Suprapubic skin (tissue), 4 donors: ENCODE data around the gene SPRY4. TPM values are rescaled to one million over a fixed set of nuclear protein-coding genes. Genes with fewer than 3 reads are reported as not detected.

ENCODE experiments used
- DNase-seq, 2 donors: peaks; one replicate each; pipeline ENCODE4 v3.0.0-alpha.2; 2019; ENCODE audit warnings: low spot score in 2 of 2
- H3K27ac ChIP-seq: fragments of 200-600 bp; sonication (generic); one replicate; pipeline ENCODE4 v1.5.1; 2019
- H3K27me3 ChIP-seq: fragments of 200-600 bp; sonication (generic); one replicate; pipeline ENCODE4 v1.5.1; 2019
- H3K36me3 ChIP-seq: fragments of 200-600 bp; sonication (generic); one replicate; pipeline ENCODE4 v1.5.1; 2019
- H3K4me1 ChIP-seq: fragments of 200-600 bp; sonication (generic); one replicate; pipeline ENCODE4 v1.5.1; 2019
- H3K4me3 ChIP-seq: fragments of 200-600 bp; sonication (generic); one replicate; pipeline ENCODE4 v1.5.1; 2019; ENCODE audit warnings: mild to moderate bottlenecking
- H3K9me3 ChIP-seq: fragments of 200-600 bp; sonication (generic); one replicate; pipeline ENCODE4 v1.5.1; 2019
- CTCF ChIP-seq, 2 donors: fragments of 200-600 bp in 1 of 2; fragments of 450-650 bp in 1 of 2; sonication (generic) in 1 of 2; IDR thresholded peaks; one replicate each; pipeline ENCODE4 v1.5.1; 2016 to 2019; ENCODE audit warnings: antibody characterized with exemption in 2 of 2, mild to moderate bottlenecking in 1 of 2, moderate library complexity in 1 of 2
- EP300 ChIP-seq: sonication (generic); formaldehyde crosslinking; IDR thresholded peaks from one replicate; pipeline ENCODE4 v1.6.1; 2017; ENCODE audit warnings: antibody characterized with exemption
- POLR2A ChIP-seq, 2 donors: fragments of 450-650 bp; IDR thresholded peaks; one replicate each; pipeline ENCODE4 v1.6.1; 2017; ENCODE audit warnings: antibody characterized with exemption in 2 of 2, mild to moderate bottlenecking in 2 of 2, moderate library complexity in 2 of 2
- POLR2AphosphoS5 ChIP-seq, 3 donors: sonication (generic); formaldehyde crosslinking; IDR thresholded peaks; one replicate each; pipeline ENCODE4 v1.6.1; 2017; ENCODE audit warnings: antibody characterized with exemption in 3 of 3
- WGBS: methylation state at CpG from one replicate; pipeline ENCODE4 v1.1.5; 2018; 5-methylcytosine and 5-hydroxymethylcytosine counted together
- total RNA-seq, 4 donors: library from RNA; depleted of rRNA; stranded (reverse); fragments of >200 nt; gene quantifications; one replicate each; pipeline ENCODE4 v1.1.0, GENCODE V29; 2016

SPRY4 gene
- total RNA-seq, 4 donors from 2014 or later: 4.2 to 7.9 (median 4.9) TPM

DNA sequence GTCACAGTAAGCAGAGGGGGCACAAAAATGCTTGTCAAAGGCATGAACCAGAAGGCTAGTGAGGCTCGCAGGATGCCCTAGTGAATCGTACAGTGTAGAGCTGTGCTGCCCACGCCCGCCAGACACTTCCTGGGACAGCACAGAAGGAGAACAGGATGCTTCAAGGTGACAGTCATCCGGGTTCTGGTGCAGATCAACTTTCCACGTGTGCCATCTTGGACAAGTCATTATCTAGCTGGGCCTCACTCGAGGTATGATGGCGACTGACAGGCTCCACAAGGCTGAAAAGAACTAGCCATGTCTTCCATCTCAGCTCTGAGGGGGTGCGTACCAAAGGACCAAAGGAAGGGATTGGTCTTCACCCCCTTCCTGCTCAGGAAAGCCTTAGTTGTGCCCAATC, 14.0 kb downstream of the SPRY4 start:
- no peak overlapping the region for H3K4me3 ChIP-seq
- no peaks in the 10 kb centered on the region for H3K36me3 ChIP-seq
- no peaks in the 10 kb centered on the region for H3K9me3 ChIP-seq
- 87% methylated on average over 8 of the region's 9 CpGs for WGBS
- TF ChIP-seq POLR2A (IDR thresholded peaks at IDR 0.05) (no peak), EP300 (no peak), POLR2AphosphoS5 (IDR thresholded peaks at IDR 0.05) (no peak), CTCF (IDR thresholded peaks at IDR 0.05) (no peak)
- no peak for DNase-seq
- peaks cover 12% of the 10 kb centered on the region for H3K4me1 ChIP-seq
- H3K27me3 ChIP-seq: no peaks in the 10 kb centered on the region
- no peak overlapping the region for H3K27ac ChIP-seq

DNA sequence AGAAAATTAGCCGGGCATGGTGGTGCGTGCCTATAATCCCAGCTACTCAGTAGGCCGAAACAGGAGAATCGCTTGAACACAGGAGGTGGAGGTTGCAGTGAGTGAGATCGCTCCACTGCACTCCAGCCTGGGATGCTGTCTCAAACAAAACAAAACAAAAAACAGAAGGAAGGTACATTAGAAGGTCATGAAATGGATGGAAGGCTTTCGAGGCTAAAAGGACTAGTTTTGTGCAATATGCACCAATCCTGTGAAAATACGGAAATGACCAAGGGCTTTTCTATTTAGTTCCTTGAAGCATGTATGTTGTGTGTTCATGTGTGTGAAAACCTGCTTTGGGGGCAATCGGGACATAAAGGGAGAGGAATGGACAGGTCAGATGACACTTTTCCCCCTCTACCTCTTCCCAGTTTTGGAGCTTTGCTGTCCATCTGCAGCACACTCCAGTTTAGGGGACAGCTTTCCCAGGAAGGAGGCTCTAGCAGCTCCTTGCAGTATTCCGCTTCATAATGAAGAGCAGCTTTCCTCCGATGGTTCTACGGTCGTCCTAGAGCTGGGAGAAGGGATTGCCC, 15.0 kb downstream of the SPRY4 start:
- Histone ChIP-seq H3K27ac (no peak overlapping the region), H3K4me3 (no peak overlapping the region), H3K4me1 (peaks cover 8% of the 10 kb centered on the region), H3K27me3 (no peaks in the 10 kb centered on the region), H3K9me3 (no peaks in the 10 kb centered on the region), H3K36me3 (no peaks in the 10 kb centered on the region)
- DNase-seq: no peak
- TF ChIP-seq POLR2A (IDR thresholded peaks at IDR 0.05): no peak
- TF ChIP-seq CTCF (IDR thresholded peaks at IDR 0.05): no peak
- TF ChIP-seq POLR2AphosphoS5 (IDR thresholded peaks at IDR 0.05): no peak
- no peak for TF ChIP-seq EP300
- WGBS: 84% methylated on average over 12 of the region's 12 CpGs

- TF ChIP-seq CTCF (IDR thresholded peaks at IDR 0.05) (no peak), POLR2AphosphoS5 (IDR thresholded peaks at IDR 0.05) (no peak), EP300 (no peak), POLR2A (IDR thresholded peaks at IDR 0.05) (no peak)
- Histone ChIP-seq H3K4me1 (peaks cover 1% of the 10 kb centered on the region), H3K27ac (no peak overlapping the region), H3K27me3 (no peaks in the 10 kb centered on the region), H3K4me3 (no peak overlapping the region), H3K9me3 (no peaks in the 10 kb centered on the region), H3K36me3 (no peaks in the 10 kb centered on the region)
- no peak for DNase-seq
- WGBS: 85% methylated on average over 3 of the region's 3 CpGs
Measured at GRCh38 chr5:142308358-142308757, 16.5 kb downstream of the SPRY4 start.

DNA sequence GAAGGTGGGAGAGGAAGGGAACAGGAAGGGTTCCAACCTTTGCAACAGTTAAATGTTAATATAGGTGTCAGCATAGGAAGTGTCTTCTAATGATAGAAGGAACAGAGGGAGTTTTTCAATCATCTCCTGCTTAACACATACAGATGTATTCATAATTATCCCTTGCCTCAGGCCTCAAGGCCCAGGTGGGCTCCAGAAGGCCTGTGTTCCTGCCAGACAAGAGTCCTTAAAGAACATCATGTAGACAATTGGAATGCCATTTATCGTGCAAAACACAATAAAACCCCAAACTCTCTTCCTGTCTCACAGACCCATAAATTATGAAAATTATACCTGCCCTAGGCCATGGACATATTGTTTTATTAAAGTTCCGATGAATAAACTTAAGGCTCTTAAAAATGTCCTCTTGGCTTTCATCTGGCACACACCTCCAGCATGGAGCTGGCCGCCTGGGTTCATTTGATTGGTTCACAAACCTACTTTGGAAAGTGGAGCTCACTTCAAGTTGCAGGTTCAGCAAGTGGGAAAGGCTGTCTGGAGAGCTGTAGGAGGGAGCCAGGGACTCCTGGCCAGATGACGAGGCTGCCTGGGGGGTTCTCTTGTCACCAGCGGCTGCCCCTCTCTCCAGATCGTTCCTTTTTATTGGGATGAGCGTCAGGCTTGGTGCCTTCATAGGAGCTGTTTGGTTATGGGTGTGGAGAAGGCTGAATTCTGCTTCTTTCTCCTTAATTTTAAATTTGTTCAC, 17.5 kb downstream of the SPRY4 start:
- Histone ChIP-seq H3K9me3 (no peaks in the 10 kb centered on the region), H3K4me1 (no peaks in the 10 kb centered on the region), H3K27me3 (no peaks in the 10 kb centered on the region), H3K27ac (no peak overlapping the region), H3K36me3 (no peaks in the 10 kb centered on the region), H3K4me3 (no peak overlapping the region)
- TF ChIP-seq POLR2A (IDR thresholded peaks at IDR 0.05) (no peak), POLR2AphosphoS5 (IDR thresholded peaks at IDR 0.05) (no peak), CTCF (IDR thresholded peaks at IDR 0.05) (no peak), EP300 (no peak)
- 81% methylated on average over 7 of the region's 7 CpGs for WGBS
- DNase-seq: no peak

- DNase-seq: no peak
- H3K4me3 ChIP-seq: no peak overlapping the region
- TF ChIP-seq EP300: no peak
- no peak for TF ChIP-seq POLR2AphosphoS5 (IDR thresholded peaks at IDR 0.05)
- no peak for TF ChIP-seq CTCF (IDR thresholded peaks at IDR 0.05)
- TF ChIP-seq POLR2A (IDR thresholded peaks at IDR 0.05): no peak
- no peaks in the 10 kb centered on the region for H3K27me3 ChIP-seq
- no peak overlapping the region for H3K27ac ChIP-seq
- no peaks in the 10 kb centered on the region for H3K4me1 ChIP-seq
- no peaks in the 10 kb centered on the region for H3K9me3 ChIP-seq
- 79% methylated on average over 6 of the region's 6 CpGs for WGBS
- H3K36me3 ChIP-seq: no peaks in the 10 kb centered on the region
Measured at GRCh38 chr5:142306077-142306502, 18.7 kb downstream of the SPRY4 start.
